ENCODE data around the gene RAB17.

Gene RAB17

DNA sequence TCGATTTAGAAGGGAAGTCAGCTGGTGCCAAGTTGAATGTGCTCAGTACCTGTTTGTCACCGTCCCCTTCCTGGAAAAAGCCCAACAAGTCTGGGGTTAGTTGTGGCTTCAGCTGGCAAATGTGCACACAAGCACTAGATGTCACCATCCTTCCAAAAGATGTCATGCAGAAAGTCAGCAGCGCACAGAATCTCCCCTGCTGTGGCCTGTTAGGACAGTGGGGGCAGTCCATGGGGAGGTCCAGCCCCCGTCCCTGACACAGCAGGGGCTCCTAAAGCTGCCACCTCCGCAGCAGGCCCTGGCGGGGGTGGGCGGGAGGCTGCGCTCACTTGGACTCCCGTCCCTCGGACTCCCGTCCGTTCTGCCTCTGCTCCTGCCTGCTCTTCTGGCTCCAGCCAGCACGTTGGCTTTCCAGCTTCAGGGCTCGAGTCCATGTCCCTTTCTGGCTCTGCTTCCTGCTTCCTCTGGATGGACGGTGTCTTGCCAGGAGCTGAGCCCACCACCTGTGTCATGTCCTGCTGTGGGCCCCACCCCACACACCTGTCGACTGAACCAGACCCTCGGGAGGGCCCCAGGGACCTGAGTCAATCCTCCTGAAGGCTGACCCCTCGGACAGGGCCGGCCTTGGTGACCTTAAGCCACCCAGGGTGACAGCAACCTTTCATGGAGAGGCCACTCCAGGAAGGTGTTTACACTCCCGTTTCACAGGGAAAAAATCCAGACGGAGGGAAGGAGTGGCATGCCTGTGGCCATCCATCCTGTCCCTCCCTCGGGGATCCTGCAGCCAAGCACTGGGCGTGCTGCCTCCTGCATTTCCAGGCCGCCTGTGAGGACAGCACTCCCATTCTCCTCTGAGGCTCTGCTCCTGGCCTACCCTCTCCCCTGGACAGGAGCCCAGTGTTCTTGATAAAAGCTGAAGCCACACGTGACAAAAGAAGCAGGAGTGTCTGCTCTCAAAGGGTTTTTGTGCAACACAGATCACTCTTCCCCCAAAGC, 8.5 kb downstream of the RAB17 start:
- peak; percentile 70 for DNase-seq (ENCODE audit: low spot score)
- in situ Hi-C loops (cut with MboI; ENCODE audit: low sequenced_read_pairs, unreplicated experiment), result no loop called here
- TF ChIP-seq, protein P1, sequence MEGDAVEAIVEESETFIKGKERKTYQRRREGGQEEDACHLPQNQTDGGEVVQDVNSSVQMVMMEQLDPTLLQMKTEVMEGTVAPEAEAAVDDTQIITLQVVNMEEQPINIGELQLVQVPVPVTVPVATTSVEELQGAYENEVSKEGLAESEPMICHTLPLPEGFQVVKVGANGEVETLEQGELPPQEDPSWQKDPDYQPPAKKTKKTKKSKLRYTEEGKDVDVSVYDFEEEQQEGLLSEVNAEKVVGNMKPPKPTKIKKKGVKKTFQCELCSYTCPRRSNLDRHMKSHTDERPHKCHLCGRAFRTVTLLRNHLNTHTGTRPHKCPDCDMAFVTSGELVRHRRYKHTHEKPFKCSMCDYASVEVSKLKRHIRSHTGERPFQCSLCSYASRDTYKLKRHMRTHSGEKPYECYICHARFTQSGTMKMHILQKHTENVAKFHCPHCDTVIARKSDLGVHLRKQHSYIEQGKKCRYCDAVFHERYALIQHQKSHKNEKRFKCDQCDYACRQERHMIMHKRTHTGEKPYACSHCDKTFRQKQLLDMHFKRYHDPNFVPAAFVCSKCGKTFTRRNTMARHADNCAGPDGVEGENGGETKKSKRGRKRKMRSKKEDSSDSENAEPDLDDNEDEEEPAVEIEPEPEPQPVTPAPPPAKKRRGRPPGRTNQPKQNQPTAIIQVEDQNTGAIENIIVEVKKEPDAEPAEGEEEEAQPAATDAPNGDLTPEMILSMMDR (IDR thresholded peaks at IDR 0.05; ENCODE audit: borderline replicate concordance, control extremely low read depth, extremely low read depth, insufficient read depth, missing control alignments), result peak; percentile 29

DNA sequence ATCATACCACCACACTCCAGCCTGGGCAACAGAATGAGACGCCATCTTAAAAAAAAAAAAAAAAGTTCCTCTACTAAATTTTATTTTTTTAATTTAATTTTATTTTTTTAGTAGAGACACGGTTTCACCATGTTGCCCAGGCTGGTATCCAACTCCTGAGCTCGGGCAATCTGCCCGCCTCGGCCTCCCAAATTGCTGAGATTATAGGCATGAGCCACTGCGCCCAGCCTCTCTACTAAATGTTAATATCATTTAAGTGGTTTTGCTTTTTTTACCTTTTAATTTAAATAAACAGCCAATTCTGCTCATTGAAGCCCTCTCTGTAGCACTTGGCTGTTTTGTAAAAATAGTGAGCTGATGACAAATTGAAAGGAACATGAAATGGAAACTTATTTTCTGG, 9.2 kb downstream of the RAB17 start:
- in situ Hi-C loops (cut with MboI; ENCODE audit: low sequenced_read_pairs, unreplicated experiment), result no loop called here
- TF ChIP-seq, protein P1 (IDR thresholded peaks at IDR 0.05; ENCODE audit: borderline replicate concordance, control extremely low read depth, extremely low read depth, insufficient read depth, missing control alignments), result no peak
- DNase-seq (ENCODE audit: low spot score), result no peak

DNA sequence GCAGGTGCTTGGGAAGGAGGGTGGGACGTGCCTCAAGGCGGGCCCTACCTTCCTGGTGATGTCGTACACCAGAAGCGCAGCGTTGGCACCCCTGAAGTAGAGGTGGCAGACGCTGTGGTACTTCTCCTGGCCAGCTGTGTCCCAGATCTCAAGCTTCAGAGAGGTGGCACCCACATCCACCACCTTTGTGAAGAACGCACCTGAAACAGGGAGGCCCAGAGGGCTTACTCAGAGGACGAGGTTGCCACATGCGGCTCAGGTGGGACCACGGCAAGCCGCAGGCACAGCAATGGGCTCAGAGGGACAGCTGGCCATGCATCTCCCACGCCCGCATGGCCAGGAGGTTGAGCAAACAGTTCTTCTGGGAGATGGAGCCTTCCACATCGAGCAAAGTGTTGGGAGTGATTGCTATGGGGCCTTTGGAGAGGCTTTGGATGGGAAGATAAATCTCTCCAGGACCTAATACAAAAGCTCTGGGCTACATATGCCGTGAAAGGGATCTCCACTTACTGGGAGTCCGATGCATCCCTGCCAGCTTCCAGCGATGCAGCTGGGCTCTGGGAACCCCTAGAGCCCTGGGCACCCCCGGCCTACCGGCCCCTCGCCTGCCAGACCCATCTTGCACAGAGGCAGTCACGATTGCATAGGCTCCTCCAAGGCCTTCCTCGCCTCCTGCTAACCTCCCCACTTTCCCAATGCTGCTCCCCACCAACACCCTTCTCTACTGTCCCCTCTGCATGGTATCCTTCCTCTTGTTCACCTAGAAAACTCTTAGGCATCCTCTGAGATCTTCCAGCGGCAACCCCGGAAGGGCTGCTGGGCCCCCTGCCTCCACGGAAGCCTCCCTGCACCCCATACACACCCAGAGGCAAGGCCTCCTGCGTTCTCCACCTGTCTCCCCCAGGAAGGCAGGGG, 12.3 kb downstream of the RAB17 start:
- TF ChIP-seq, protein P1 (IDR thresholded peaks at IDR 0.05; ENCODE audit: borderline replicate concordance, control extremely low read depth, extremely low read depth, insufficient read depth, missing control alignments), result no peak
- in situ Hi-C loops (cut with MboI; ENCODE audit: low sequenced_read_pairs, unreplicated experiment), result no loop called here
- no peak for DNase-seq (ENCODE audit: low spot score)

DNA sequence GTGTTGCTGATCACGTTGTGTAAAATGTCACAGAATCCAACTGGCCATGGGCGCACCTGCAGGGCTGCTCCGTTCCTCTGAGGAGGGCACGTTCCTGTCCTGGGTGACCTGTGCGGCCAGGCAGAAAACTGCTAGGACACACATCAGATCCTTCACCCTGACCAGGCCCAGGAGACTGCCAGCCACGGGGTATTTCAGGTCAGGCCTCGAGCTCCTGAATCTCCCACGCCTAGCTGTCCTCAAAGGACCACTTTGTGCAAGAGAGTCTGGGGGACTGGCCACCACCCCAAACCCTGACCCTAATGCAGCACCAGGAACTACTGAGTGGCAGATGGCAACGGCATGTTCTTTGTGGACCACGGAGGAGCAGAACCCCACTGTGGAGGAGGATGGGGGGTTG, 13.1 kb downstream of the RAB17 start:
- in situ Hi-C loops (cut with MboI; ENCODE audit: low sequenced_read_pairs, unreplicated experiment), result no loop called here
- TF ChIP-seq, protein P1 (IDR thresholded peaks at IDR 0.05; ENCODE audit: borderline replicate concordance, control extremely low read depth, extremely low read depth, insufficient read depth, missing control alignments), result no peak
- no peak for DNase-seq (ENCODE audit: low spot score)

DNA sequence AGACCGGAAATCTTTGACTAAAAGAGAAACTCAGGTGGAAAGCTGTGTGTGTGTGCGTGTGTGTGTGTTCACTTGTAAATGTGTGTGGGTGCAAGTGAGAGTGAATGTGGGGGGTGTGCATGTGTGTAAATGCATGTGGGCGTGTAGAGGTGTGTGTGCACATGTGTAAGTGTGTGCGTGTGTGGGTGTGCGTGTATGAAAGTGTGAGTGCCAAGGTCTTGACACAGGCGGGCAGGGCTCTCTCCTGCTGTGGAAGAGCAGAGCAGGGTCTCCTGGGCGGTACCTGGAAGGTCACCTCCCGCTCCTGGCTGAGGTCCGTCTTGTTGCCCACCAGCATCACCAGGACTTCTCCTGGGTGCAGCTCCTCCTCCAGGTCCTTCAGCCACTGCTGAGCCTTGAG, 13.6 kb downstream of the RAB17 start:
- no peak for DNase-seq (ENCODE audit: low spot score)
- TF ChIP-seq, protein P1 (IDR thresholded peaks at IDR 0.05; ENCODE audit: borderline replicate concordance, control extremely low read depth, extremely low read depth, insufficient read depth, missing control alignments), result no peak
- in situ Hi-C loops (cut with MboI; ENCODE audit: low sequenced_read_pairs, unreplicated experiment), result no loop called here

Data from GM13976 (cell line).